GM19395 (cell line): ENCODE data around the gene CPNE9.
A peak's percentile ranks its signal among the peaks of the same experiment; 100 is the strongest.

ENCODE experiments used
- ATAC-seq: cut with Tn5 transposase; IDR thresholded peaks from one replicate; pipeline ENCODE4 v1.9.1; 2021; ENCODE audit warnings: mild to moderate bottlenecking, moderate library complexity; ENCODE audit not compliant: unreplicated experiment

The CPNE9 gene

DNA sequence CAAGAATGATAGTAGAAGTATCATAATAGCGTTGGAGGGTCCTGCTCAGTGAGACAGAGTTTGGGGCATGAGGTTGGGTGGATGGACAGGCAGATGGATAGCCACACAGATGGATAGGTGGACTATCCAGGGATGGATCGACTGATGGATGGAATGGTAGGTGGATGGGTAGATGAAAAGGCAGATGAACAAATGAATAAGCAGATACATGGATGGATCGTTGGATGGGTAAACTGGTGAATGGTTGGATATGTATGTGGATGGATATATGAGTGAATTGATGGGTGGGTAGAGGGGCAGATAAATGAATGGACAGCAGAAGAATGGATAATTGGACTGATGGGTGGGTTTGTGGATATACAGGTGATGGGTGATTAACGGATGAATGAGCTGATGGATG is 9.5 kb downstream of the CPNE9 start:
- ATAC-seq: no peak

DNA sequence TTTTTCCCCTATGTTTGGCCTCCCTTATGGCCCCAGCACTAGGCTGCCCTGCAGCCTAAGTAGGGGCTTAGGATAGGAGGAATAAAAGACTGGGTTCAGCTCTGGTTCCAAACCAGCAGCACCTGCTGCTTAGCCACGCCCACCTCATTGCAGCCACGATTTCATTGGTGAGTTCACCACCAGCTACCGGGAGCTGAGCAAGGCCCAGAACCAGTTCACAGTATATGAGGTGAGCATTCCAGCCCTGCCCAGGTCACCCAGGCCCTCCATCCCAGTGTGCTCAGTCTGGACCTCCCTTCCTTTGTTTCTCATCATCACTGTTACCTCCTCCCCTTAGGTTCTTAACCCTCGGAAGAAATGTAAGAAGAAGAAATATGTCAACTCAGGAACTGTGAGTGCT is 11.5 kb downstream of the CPNE9 start:
- no peak for ATAC-seq

DNA sequence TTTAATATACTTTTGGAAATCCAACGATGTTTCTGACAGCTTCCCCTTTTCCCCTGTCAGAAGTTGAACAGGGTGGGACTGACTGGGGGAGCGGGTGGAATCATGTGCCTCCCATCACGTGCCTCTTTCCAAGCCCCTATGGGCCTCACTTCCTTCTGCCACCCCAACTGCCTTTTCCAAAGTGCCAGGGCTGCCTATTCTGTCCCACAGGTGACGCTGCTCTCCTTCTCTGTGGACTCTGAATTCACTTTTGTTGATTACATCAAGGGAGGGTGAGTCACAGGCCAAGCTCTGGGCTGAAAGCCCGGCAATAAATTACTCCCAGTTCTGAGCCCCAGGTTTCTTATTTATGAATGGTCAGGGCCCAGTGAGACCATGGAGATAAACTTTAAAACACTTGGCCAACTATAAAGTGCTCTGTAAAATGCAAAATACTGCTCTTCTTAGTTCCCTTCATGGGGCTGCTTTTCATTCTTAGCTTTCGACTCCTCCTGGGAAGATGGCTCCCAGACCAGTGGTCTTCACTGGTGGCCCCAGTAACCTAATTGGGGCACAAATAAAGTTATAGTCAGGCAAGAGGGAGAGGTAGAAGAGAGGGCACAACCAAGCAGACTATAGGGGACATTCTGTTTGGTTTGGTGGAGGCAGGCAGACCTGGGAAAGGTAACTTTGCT is 12.3 kb downstream of the CPNE9 start:
- ATAC-seq: no peak

DNA sequence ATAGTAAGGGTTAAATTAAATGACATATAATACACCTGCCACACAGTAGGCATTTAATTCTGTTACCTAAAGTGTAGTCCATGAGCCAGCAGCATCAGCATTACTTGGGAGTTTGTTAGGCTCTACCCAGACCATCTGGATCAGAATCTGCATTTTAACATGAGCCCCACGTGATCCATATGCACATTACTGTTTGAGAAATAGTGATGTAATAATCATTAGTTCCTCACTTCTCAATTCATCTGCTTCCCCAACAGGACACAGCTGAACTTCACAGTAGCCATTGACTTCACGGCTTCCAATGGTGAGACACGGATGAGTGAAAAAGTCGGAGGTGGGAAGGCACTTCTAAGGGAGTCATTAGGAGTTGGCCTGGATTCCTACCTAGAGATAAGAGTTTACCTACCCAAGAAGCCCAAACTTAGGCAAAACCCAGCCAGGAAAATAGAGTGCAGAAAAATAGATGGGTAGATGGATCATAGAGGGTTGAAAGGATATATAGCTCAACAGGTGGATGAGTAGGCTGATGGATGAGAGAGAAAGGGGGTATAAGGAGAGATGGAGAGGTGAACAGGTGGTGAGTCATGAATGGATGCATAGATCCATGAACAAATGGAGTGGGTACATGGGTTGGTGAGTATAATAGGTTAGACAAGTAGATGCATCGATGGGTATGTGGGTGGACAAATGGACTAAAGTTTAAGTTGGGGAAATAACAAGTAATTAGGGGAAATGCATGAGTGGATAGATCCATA is 13.3 kb downstream of the CPNE9 start:
- ATAC-seq: no peak

DNA sequence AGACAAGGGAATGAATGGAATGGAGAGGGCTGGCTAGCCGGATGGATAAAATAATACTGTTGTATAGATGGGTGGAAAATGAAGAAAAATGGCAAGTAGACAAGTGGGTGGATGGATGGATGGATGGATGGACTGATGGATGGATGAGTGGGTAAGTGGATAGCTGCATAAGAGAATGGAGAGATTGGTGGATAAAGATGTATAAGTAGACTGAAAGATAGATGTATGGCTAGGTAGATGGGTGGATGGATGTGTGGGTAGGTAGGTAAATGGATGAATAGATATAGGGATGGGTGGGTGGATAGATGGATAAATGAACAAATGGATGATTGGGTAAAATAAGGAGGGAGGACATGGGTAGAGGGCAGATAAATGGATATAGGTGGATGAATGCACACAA is 13.9 kb downstream of the CPNE9 start:
- no peak for ATAC-seq

DNA sequence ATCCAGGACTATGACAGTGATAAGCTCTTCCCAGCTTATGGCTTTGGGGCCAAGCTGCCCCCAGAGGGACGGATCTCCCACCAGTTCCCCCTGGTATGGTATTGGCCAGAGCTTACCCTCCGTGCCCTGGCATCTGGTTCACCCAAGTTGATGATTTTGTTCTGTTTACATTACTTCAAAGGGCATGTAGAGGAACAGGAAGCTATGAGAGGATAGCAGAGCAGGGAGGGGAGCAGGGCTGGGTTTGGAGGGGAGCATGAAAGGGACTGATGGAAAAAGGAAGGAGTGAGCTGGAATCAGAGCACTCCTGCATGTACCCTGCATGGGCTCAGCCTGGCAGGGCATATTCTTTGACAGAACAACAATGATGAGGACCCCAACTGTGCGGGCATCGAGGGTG is 14.5 kb downstream of the CPNE9 start:
- no peak for ATAC-seq

DNA sequence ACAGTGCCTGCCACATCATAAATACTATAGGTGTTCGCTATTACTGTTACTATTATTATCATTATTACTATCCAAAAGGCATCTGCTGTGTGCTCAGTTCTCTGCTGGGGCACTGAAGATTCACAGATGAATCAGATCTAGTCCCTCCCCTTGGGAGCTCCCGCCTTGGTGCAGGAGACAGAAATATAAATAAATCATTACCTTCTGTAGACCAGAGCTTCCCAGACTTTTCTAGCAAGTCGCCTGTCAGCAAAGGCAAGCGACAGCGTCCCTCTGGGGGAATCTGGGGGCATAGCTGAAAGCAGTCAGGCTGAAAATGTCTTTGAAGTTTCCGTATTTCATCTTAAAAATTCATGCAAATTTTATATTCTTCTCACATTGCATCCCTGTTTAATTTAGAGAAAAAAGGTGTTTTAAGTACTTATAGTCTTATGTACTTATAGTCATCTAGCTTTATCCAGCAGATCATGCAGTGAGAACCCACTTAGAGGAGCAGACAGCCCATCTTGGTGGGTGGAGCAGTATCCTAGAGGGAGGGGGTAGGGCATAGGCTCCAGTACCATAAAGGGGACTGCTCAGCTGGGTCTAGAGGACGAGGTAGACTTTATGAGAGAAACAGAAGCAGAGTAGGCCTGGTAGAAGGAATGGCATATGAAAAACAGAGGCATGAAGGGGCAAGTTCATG is 17.5 kb downstream of the CPNE9 start:
- ATAC-seq: no peak

DNA sequence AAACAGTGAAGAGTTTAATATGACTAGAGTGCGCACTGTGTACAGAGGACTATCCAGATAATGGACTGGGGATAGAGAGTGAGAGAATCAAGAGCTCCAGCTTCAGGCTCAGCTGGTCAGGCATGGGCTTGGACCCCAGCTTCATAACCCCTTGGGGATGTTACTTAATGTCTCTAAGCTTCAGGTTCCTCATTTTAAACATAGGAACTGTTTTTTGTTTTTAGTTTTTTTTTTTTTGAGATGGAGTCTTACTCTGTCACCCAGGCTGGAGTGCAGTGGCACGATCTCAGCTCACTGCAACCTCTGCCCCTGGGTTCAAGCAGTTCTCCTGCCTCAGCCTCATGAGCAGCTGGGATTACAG is 18.0 kb downstream of the CPNE9 start:
- ATAC-seq: no peak

DNA sequence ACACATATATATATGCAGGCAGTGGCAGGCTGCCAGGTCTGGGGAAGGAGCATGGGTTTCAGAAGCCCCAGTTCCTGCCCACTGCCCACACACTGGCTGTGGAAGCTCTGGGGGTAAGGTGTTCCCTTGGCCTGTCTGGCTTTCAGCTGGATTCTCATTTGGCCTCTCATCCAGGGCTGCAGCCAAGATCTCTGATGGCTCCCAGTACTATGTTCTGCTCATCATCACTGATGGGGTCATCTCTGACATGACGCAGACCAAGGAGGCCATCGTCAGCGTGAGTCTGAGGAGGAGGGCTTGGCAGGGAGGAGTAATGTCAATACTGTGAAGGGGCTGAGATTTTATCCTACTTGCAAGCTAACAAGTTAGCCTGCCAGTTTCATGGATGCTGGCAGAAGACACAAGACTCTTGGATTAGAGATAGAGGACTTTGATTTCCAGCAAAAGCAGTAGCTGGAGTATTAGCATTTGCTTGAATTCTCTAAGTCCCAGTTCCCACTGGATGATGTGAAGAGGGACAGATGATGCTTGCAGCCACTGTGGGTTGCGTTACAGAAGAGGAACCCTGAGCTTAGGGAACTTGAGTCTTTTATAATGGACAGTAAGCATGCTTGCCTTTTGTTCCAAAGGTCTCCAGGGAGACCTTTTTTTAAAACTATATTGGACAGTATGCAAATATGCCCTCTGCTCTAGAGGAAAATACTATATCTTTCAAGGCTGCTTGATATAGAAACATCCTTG is 22.3 kb downstream of the CPNE9 start:
- ATAC-seq: no peak

DNA sequence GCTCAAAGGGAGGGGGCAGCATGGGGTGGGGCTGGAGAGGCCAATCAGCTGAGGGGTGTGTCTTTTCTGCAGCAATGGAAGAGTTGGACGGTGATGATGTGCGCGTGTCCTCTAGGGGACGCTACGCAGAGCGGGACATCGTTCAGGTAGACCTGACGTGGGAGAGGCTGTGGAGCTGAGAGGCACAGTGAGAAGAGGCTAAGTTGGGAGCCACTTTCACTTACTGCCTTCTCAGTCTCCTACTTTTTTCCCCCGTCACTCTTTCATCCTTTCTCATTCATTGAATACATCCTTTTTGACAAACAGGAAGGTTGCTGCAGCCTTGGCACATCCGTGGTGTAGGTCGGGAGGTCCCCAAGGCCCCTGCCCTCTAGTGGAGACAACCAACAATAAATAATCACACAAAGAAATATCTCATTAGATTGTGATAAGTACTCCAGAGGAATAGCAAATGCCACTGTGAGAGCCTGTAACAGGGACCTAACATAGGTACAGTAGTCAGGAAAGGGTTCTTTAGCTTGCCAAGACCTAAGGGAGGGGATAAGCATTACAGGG is 23.5 kb downstream of the CPNE9 start:
- no peak for ATAC-seq

DNA sequence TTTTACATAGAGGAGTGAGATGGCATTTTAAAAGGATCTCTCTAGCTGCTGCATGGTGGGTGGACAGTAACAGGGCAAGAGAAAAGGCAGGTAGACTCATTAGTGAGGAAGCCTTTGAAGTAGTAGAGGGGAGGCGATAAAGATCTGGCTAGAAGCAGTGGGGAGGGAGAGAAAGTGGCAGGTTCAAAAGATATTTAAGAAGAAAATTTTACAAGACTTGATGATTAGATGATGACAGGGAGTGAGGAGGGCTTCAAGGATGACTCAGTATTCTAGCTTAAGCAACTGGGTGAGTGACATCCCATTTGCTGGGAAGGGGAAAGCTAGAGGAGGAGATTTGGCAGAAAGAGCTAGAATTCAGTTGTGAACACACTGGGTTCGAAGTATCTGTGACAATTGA is 24.1 kb downstream of the CPNE9 start:
- no peak for ATAC-seq

DNA sequence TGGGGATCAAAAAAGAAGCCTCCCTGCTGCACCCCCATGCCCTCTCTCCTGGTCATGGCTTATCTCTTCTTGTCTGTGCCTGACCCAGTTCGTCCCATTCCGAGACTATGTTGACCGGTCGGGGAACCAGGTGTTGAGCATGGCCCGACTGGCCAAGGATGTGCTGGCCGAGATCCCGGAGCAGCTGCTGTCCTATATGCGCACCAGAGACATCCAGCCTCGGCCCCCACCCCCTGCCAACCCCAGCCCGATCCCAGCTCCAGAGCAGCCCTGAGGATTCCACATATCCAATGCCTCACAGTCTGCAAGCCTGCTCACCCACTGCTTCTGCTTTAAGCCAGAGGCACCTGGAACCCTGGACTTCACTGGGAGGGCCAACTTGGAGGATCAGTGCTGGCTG is 25.8 kb downstream of the CPNE9 start:
- ATAC-seq: no peak

DNA sequence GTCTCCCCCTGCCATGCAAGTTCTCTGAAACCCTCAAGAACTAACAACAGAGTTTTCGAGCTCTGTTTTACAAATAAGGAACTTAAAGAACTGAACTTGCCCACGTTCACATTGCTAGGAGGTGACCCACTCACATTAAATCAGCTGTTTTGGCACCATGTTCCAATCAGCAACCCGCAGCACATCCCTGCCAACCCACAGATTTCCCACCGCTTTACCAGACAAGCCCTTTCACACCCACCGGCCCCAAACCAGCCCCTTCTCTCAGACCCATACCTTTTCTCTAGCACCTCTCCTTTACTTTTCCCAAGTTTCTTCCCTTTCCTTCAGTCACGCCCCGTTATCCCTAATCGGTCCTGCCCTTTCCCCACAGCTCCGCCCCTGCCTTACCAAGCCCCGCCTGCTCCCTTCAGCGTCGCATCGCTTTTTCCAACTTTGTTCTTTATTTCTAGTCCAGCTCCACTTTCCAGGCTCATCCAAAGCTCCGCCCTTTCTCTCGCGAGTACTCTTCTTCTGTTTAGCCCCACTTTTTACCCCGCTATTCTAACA is 27.1 kb downstream of the CPNE9 start:
- peak; percentile 60 for ATAC-seq

DNA sequence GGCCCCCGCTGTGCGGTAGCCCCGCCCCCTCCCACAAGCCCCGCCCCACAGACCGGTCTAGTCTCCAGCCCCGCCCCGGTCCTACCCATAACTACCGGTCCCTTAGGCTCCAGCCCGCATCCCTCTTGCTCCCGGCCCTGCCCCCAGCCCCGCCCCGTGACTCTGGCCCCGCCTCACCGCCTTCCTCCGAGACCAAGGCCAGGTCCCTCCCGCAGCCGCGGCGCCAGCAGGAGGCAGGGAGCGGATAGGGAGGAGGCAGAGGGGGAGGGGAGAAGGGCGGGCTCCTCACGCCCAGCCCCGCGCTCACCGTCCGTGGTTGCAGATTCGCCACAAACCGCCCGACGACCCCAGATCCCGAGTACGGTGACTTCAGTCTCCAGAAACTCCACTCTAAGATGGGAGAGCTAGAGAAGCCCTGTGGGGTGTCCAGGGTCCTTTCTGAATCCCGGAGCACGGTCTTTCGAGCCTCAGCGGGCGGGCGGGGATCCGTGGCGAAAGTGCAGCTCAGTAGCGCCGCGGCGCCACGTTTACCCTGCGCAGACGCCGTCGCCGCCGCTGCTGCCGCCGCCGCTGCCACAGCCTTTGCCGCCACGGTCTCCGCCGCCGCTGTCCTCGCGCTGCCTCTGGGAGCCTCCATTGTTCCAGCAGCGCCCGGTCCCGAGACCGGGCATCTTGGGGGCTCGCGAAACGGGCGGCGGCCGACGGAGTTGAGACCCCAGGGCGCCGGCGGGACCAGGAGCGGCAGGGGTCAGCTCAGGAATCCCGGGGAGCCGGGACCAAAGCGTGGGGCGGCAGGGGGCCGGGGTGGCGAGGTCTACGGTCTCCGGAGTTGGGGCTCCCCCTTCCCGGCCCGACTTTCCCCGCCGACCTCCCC is 27.8 kb downstream of the CPNE9 start, which contains the start of gene BRPF1:
BRPF1 (plus strand) TSS at position 530 of the 874 bp plus-strand sequence. CDS start 2,406 bp downstream, outside the sequence.
- peak; percentile 90 for ATAC-seq

DNA sequence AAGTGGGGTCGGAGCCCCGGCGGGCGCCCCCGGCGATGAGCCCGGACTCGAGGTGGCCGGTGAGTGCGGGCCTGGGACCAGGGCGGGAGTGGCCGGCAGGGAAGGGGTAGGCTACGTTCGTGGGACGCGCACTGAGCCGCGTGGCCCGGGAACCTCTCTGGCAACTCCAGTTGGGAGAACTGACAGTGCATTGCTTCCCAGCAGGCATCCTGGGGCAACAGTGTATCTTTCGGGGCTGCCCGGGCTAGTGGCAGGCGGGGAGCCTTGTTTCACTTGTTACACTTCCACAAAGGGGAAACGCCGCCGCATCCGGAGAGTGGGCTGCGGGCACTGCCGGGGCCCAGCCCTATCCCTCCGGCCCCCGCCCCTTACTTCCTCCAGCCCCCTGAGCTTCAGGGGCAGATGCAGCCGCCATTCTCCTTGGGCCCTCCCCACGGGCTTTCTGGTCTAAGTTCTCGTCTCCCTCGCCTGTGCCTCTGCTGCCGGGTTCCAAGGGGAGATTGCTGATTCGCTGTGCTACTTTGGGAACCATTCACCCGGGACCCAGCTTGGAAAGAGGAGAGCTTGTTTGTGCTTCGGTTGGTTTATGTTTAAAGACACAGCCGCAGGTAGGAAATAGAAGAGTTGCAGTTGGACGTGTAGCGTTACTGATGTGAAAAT is 28.6 kb downstream of the CPNE9 start:
- ATAC-seq: peak; percentile 11

DNA sequence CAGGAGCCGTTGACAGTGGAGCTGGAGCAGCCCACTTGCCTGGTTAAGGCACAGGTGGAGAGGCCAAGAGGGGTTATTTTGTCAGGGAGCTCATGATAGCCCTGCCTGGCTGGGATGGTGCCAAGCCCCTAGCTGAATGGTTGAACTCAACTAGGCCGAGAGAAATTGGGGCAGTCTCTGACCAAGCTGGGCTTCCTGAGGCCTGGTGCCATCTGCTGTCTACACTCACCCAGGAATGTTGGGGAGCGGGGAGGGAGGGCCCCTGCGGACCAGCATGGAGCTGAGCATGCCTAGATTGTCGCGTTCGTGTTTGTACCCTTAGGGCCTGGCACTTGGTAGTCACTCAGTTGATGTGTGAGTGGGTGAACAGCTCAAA is 29.1 kb downstream of the CPNE9 start:
- ATAC-seq: no peak

DNA sequence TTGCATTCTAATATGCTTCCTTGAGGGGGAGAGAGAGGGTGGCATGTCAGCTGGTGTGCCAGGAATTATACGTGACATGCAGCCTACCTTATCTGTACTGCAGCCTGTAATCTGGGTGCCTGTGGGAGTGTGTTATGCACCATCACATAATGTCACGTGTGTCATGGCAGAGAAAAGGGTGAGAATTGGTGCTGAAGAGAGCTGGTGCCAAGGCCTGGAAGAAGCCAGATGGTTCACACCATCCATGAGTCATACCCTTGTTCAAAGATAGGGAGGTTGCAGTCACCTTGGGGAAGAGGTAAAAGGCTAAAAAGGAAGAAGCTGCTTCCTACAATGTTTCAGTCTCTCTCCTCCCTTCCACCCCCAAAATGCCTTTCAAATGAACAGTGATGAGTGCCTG is 33.2 kb downstream of the CPNE9 start:
- no peak for ATAC-seq

DNA sequence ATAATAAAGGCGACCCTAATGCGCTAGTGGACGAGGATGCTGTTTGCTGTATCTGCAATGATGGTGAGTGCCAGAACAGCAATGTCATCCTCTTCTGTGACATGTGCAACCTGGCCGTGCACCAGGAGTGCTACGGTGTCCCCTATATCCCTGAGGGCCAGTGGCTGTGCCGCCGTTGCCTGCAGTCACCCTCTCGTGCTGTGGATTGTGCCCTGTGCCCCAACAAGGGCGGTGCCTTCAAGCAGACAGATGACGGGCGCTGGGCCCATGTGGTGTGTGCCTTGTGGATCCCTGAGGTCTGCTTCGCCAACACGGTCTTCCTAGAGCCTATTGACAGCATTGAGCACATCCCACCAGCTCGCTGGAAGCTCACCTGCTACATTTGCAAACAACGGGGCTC is 35.5 kb downstream of the CPNE9 start:
- no peak for ATAC-seq

DNA sequence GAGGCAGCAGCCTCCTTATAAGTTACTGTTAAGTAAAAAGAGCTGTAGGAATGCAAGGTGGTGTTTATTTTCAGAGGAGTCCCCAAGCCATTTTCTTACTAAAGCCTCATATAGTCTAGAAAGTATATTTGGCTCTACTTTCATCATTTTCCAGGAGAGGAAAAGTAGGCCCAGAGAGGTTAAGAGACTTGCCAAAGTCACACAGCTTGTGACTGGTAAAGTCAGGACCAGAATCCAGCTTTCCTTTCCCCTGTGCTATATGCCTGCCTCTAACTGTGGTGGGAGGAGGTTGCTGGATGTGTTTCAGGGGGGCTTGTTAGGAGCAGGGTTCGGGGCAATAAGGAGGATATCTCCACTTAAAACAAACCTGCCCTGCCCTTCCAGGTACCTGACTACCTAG is 38.9 kb downstream of the CPNE9 start:
- ATAC-seq: no peak
